Ramos (cell line): ENCODE measurements around the gene FAM83C.

Source experiments
- in situ Hi-C: fragments of 300-500 bp; cut with MboI; formaldehyde crosslinking; loops from one replicate; pipeline ENCODE4 v1.14.3; 2022; ENCODE audit warnings: low sequenced_read_pairs; ENCODE audit not compliant: unreplicated experiment

Gene FAM83C

DNA sequence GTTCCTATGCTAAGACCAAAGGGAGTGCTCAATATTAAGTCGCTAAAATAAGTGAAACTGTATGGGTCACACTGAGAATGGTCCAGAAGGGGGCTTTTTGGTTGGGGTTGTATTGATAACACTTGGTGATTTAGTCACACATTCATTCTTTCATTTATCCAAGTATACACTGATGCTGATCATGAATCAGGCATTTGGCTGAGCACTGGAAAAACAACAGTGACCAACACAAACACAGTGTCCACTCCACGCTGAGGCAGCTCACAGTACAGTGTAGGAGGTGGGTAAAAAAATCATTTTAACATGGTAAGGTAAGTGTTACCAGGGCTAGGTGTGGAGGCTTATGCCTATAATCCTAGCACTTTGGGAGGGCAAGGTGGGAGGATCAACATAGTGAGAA lies 9.2 kb upstream of the FAM83C start:
- in situ Hi-C loops, result loop anchor here (5.0 kb wide), 1 partner anchor 141 kb away; no protein-coding TSS in a partner anchor

DNA sequence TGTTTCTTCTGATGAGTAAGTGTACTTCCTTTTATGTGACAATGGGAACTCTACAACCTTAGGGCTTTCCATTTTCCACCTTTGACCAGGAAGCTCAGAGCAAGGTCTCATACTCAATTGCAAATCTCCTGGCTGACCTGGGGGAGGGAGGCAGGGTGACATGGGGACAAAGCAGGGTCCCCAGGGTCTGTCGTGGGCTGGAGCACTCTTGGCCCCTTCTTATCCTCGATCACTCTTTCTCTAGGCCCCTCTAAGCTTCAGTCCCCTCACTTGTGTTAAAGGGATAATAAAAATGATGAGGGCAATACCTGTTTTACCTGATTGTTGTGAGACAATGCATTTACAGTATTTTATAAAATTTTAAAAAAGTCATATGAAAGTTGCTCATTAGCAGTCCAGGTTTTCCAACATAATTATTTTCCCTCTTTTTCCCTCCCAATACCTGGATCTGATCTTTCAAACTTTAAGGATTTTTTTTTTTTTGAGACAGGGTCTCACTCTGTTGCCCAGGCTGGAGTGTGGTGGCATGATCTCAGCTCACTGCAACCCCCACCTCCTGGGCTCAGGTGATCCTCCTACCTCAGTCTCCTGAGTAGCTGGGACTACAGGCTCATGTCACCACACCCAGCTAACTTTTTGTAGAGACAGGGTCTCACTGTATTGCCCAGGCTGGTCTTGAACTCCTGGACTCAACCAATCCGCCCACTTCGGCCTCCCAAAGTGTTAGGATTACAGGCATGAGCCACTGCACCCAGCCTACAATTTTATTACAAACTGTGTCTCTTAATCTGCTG lies 8.4 kb upstream of the FAM83C start:
- in situ Hi-C loops, result loop anchor here (5.0 kb wide), 1 partner anchor 142 kb away; no protein-coding TSS in a partner anchor

DNA sequence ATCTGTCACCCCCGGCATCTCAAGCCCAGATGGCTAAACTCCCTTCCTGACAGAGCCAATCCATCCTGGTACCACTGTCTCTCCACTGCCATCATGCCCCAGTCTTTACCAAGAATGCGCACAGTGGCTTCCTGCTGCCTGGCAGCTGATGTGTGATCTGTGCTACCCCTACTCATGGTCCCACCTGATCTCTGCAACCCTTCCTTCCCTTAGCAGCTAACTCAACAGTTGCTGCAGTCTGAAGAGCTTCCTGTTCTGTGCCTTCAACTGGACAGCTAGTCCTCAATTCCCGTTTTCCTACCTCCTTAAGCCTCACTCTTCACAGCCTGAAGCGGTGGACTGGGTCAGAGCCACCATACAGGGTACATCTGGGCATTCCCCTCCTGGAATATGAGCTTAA lies 7.6 kb upstream of the FAM83C start:
- in situ Hi-C loops, result loop anchor here (5.0 kb wide), 1 partner anchor 143 kb away; no protein-coding TSS in a partner anchor

DNA sequence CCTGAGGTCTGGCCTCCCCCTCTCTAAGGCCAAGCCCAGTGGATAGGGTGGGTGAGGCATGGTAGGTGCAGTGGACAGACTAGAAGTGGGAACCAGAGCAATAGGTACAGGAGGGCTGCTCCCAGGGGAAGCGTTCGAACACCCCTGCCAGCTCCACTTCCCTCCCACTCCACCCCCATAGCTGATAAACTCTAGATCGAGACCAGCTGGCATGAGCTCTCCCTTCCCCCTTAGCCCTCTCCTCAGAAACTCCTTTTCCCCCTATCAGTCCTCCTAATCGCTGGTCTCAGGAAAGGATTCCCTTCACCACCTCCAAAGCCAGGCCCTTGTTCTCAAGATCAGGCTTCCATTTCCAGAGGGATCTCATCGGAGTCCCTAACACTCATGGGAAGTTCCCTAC lies 6.0 kb upstream of the FAM83C start:
- in situ Hi-C loops, result no loop called here

DNA sequence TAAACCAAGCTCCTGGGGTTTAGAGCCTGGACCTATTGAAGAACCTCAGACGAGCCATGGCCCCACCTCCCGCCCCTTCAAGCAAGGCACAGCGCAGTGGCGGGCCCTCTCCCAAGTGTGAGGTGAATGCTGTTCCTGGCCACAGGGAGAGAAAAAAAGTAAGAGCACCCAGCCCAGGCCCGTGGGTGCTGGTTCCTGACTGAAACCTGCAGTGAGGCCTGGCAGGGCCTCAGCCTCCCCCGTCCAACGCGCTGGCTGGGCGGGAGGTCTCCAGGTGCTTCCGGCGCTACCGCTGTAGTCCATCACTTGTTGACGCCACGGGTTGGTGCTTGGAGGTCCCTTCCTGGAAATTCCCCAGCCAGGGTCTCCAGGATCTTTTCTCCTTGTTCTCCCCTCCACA lies 5.5 kb upstream of the FAM83C start:
- in situ Hi-C loops, result no loop called here

DNA sequence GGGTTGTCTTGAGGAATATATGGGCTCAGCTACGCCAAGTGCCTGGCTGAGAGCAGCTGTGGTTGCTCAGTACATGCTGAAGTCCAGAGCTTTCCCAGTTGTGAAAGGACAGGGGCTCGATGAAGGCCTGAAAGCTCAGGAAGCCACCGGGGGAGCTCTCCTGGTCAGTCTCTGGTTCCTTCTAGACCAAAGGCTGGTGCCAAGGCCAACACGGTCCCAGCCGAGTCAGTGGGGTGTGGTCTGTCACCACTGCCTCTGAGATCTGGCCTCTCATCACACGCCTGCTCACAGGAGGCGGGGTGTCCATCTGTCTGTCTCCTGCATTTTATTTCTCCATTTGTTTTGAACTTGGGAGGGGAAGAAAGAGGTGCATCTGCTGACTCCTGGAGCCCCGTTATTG lies 4.9 kb upstream of the FAM83C start:
- in situ Hi-C loops, result no loop called here

DNA sequence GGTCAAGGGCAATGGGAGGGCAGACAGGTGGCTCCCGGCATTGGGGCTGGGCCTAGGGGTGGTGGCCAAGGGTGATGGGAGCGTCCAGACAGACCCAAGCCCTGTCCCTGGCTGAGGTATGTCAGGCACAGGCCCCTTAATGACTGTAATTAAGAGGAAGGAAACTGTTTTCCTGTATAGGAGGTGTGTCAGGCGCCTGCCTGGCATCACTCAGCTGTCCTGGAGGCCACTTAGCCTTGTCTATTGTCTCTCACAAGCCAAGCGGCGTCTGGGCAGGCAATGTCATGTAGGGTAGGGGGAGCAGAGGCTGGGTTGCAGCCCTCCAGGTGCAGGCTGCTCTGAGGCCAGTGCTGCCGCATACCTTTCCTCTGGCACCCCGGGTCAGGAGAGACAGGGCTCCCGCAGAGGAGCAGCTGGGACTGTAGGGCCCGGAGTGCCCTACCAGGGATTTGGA lies 3.9 kb upstream of the FAM83C start:
- in situ Hi-C loops, result no loop called here

DNA sequence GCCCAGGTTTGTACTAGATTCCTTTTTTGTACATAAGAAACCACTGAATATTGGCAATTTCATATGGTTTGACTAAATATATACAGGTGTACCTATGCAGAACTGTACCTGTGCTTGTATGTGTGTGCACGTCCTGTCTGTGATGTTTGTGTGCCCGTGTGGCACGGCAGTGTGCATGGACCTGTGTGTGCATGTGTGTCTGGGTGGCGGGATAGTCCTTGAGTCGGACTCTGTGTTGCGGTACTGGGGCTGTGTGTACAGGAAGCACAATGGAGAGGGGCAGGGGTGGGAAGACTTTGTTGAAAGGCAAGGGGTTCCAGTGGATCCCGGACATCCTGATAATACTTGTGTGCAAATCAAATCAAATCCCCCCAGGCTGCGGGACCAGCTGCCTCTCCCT lies 3.4 kb upstream of the FAM83C start:
- in situ Hi-C loops, result no loop called here

DNA sequence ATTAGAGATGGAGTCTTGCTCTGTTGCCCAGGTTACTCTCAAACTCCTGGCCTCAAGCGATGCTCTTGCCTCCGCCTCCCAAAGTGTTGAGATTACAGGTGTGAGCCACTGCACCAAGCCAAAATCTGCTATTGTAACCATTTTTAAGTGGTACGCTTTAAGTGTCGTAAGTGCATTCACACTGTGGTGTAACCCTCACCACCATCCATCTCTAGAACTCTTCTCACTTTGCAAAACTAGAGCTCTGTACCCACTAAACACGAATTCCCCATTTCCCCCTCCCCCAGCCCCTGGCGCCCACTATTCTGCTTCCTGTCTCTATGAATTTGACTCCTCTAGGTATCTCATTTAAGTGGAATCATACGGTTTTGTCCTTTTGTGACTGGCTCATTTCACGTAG lies 2.8 kb upstream of the FAM83C start:
- in situ Hi-C loops, result no loop called here

DNA sequence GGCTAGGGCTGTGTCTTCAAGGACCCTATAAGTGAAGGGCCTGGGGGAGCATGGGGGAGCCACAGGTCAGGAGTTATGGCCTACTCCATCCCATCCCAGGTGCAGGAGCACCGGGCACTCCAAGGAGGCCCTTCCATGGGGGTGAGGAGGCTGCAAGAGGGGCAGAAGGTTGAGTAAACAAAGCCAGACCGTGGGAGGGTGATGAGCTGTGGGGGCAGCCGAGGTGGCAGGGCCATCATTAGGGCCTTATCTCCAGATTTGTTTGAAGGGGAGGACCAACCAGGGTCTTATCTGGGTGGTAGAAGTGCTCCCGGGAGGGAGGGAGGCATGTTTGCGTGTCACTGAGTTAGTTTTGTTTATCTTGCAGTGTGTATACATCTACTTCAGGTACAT lies 2.1 kb upstream of the FAM83C start:
- in situ Hi-C loops, result no loop called here

DNA sequence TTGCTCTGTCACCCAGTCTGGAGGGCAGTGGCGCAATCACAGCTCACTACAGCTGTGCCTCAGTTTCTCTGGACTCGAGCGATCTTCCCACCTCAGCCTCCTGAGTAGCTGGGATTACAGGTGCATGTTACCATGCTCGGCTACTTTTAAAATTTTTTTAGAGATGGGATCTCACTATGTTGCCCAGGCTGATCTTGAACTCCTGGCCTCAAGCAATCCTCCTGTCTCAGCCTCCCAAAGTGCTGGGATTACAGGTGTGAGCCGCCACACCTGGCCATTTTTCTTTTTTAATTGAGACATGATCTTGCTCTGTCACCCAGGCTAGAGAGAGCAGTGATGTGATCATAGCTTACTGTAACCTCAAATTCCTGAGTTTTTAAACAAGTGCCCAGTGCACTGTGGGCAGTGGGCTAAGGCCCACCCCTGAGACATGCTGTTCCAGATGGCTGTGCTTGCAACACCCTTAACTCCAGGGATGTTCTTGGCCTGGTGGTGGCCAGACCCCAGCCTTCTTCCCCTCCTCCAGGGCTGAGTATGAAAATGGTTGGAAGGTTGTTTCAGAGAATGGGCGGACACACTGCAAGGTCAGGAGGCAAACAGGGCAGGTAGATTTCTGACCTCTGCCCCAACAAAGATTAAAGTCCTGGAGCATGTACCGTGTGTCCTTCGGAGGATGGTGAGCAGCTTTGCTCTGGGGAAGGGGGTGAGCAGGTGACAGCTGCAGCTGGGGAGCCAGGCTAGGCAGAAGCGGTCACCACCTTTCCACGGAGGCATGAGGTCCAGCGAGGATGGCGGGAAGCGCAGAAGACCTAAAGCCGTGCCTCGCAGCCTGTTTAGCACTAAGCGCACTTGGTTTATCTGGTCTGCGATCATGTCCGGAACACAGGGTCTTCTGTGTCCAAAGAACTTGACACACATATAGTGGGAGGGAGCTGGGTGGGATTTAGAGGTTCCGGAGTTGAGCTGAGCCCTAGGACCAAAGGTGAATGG lies 1.4 kb upstream of the FAM83C start:
- in situ Hi-C loops, result no loop called here

DNA sequence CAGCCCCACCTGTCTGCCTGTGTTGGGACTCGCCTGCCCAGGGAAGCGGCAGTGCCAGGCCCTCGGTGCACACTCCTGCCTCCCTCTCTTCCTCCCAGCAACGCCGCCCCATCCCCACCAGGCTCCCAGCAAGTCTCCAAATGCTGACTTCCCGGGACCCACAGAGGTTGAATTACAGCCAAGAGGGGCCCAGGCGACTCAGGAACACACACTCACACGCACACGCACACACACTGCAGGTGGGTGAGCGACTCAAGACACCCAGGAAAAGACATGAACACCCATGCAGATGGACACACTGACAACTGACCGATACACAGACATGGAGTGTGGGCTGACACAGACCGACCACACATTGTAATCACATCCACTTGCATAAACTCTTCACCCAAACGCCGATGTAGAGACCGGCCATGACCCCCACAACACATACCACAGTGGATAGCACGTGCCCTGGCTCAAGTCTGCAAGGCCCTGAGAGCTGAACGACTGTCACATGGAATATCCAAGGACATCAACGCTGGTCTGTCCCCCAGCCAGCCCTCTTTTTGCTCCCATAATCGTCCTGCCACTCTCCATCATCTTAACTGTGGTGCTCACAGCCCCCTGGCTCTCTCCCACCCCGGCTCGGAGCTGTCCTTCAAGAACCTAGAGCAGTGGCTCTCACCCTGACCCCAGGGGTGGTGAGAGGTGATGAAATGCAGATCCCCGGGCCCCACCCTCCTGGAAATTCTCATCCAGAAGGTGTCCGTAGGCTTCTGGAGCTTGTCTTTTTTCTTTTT lies 470 bp upstream of the FAM83C start:
- in situ Hi-C loops, result no loop called here

DNA sequence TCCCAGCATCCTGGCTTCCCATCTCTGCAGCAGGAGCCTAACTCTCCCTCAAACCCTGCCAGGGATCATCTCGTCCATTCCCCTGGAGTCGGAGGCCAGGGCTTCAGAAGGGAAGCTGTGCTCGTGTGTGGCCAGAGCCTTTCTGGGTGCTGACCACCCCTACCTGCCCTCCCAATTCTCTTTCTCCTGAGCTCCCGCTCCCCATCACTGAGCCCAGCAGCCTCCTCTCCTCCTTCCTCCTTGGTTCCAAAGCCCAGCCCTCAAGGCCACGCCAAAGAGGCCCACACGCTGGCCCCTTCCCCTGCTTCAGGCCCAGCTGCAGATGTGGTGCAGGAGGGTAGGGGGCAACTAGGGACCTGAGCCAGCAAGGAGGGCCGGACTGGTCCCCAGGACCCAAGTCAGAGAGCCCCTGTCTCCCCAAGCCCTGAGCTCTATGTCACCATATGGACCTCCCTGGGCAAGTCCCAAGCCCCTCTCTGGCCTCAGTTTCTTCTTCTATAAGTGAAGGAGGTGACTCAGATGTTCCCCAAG lies 1.3 kb downstream of the FAM83C start:
- in situ Hi-C loops, result no loop called here

DNA sequence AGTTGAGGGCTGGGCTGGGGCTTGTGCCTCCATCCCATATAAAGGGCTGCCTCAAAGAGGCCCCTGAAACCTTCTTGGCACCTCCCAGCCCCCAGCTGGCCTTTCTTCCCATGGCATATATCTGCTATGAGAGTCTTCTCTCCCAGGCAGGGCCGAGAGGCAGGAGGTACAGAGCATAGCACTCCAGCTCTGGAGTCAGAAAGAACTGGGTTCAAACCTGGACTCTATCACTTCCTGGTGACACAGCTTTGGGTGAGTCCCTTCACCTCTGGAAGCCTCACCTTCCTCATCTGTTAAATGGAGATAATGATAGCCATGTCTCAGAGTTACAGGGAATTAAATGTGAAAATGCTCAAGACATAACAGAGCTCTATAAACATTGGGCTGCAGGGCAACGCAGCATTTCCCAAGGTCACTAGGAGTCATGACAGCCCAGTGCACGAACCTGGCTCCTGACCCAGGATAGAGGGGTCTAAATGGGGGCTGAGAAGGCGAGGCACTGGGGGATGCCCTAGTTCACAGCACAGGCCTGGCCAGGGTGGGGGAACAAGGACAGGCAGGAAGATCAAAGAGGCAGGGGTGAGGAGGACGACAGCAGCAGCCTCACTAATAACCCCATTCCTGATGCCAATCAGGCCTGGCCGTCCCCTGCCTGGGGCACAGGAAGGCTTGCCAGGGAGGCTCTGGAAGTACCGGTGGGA lies 1.9 kb downstream of the FAM83C start:
- in situ Hi-C loops, result no loop called here

DNA sequence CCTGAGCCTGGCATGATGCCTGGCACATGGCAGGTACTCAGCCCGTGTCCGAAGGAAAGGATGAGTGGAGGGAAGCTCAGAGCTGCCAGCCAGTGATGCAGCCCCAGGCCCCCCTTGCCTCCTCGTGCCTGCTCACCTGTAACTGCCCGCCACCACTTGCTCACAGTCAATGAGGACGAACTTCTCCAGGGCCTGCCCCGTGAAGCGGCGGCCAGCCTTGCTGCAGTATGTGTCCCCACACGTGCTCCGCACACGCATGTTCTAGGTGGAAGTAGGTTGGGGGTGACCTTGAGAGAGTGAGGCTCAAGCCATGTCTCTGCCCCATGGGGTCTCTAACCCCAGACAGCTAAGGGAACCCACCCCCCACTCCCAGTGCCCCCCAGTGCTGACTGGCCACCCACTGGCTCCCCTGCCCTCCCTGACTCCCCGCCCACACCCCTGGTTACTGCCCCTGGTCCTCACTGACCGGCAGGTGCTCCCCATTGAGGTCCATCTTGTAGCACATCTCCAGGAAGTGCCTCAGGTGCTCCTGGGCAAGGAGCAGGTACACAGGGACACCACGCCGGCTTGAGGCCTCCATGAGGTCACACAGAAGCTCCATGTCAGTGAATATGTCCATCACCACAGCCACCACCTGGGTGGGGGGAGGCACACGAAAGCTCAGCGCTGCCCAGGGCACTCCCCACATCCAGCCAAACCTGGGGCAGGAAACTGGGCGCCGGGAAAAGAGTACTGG lies 3.7 kb downstream of the FAM83C start:
- in situ Hi-C loops, result no loop called here

DNA sequence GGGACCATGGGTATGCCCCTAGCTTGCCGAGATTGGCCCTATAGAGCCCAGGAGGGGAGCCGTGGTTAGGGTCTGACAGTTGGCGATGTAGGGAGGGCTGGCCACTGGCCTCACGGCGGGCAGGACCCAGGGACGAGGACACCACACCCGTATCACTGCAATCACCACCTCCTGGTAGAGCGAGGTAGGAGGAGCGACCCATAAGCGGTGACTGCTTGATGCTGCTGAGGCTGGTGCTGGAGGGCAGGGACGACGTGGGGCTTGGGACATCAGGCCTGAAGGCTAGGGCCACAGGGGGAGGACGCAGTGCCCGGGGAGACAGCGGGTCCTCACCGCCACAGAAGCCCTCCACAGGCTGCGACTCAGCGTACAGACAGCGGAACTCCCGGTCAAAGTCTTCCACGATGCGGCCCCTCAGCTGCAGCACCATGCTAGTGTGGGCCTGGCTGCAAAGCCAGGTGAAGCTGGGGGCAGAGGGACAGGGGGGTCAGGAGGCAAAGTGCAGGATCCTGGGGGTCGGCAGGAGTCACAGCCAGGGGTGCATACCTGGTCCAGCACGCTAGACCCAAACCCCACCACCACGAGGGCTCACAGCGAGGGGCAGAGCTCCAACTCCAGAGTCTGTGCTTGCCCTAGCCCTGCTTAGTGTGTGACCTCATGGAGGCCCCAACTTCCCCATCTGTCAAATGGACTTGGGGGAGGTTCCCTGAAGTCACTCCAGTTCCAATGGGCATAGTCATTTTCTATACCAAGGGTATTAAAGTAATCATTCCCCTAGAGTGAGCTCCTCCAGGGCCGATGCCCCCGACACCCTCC lies 4.5 kb downstream of the FAM83C start:
- in situ Hi-C loops, result no loop called here

DNA sequence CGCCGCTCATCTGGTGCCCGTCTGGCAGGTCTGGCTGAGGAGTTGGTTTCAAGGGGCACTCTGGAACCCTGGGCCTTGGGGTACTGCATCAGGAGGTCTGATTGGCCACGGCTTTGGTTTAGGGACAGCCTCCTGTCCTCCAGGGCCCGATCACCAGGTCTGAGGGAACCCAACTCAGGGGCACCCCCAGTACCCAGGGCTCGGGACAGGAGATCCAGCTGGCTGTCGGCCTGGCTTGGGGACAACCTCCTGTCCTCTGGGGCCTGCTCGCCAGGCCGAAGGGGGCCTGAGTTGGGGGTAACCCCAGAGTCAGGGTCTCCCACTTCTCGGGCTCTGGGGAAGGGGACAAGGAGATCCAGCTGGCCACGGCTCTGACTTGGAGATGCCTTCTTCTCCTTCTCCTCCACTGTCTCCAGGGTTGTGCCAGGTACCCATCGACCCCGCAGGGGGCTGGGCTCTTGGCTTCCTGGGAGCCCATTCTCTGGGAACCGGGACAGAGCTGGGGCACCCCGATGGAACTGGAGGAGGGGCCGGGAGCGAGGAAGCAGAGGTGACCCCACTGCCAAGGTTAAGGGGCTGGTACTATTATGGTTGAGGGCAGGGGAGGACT lies 5.2 kb downstream of the FAM83C start:
- in situ Hi-C loops, result no loop called here
